Measurements from ENCODE around the gene C1orf167. TPM values are rescaled to one million over a fixed set of nuclear protein-coding genes. Genes with fewer than 3 reads are reported as not detected.

Gene C1orf167
- total RNA-seq, 3 donors from 2014 or later, result 0.60 TPM; not detected in 2

- Histone ChIP-seq H3K36me3 (ENCODE audit: low read depth) (no peaks in the 10 kb centered on the region), H3K4me1 (ENCODE audit: low read depth) (peaks cover 5% of the 10 kb centered on the region)
- no peak for ATAC-seq
Observed at GRCh38 chr1:11725616-11726015, 36.4 kb upstream of the C1orf167 start.

GRCh38 chr1:11727119-11727518 lies 34.9 kb upstream of the C1orf167 start:
- TF ChIP-seq, protein P1, sequence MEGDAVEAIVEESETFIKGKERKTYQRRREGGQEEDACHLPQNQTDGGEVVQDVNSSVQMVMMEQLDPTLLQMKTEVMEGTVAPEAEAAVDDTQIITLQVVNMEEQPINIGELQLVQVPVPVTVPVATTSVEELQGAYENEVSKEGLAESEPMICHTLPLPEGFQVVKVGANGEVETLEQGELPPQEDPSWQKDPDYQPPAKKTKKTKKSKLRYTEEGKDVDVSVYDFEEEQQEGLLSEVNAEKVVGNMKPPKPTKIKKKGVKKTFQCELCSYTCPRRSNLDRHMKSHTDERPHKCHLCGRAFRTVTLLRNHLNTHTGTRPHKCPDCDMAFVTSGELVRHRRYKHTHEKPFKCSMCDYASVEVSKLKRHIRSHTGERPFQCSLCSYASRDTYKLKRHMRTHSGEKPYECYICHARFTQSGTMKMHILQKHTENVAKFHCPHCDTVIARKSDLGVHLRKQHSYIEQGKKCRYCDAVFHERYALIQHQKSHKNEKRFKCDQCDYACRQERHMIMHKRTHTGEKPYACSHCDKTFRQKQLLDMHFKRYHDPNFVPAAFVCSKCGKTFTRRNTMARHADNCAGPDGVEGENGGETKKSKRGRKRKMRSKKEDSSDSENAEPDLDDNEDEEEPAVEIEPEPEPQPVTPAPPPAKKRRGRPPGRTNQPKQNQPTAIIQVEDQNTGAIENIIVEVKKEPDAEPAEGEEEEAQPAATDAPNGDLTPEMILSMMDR (IDR thresholded peaks at IDR 0.05), result no peak
- H3K9me3 ChIP-seq, result no peaks in the 10 kb centered on the region
- DNase-seq (no peak), ATAC-seq (no peak)
- H3K36me3 ChIP-seq (ENCODE audit: low read depth), result no peaks in the 10 kb centered on the region
- intact Hi-C loops (cut with DNase I, micrococcal nuclease), result loop anchor here in 1 of 2 donors (10.0 kb wide), 1 partner anchor 72 kb away; the partner anchor contains the start of genes FBXO2 and FBXO44
- H3K4me1 ChIP-seq (ENCODE audit: low read depth), result peaks cover 12% of the 10 kb centered on the region
- no peak overlapping the region for H3K4me3 ChIP-seq

More at GRCh38 chr1:11725616-11726015, 36.4 kb upstream of the C1orf167 start:
- TF ChIP-seq, protein P1 (IDR thresholded peaks at IDR 0.05), result no peak
- no peaks in the 10 kb centered on the region for H3K9me3 ChIP-seq
- no peak for DNase-seq
- intact Hi-C loops (cut with DNase I, micrococcal nuclease), result loop anchor here in 1 of 2 donors (10.0 kb wide), 1 partner anchor 71 kb away; the partner anchor contains the start of genes FBXO2 and FBXO44
- no peak overlapping the region for H3K4me3 ChIP-seq

DNA sequence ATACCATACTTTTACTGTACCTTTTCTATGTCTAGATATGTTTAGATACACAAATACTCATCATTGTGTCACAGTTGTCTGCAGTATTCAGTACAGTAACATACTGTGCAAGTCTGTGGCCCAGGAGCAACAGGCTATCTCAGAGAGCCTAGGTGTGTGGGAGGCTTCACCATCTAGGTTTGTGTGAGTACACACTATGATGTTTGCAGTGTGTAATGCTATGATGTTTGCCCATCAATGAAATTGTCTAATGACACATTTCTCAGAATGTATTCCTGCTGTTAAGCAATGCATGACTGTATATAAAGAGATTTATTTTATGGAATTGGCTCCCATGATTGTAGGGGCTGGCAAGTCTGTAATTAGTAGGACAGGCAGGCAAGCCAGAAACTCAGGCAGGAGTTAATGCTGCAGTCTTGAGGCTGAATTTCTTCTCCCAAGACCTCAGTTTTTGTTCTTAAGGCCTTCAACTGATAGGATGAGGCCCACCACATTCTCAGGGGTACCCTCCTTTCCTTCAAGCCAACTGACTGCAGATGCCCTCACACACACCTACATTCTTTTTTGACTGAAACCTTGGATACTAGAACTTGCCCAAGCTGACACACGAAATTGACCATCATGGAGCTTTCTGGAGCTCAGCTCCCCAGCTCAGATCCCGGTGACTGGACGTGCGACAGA lies 33.7 kb upstream of the C1orf167 start:
- intact Hi-C loops (cut with DNase I, micrococcal nuclease), result loop anchor here in 1 of 2 donors (10.0 kb wide), 1 partner anchor 73 kb away; the partner anchor contains the start of genes FBXO2 and FBXO44
- H3K4me3 ChIP-seq, result no peak overlapping the region
- TF ChIP-seq, protein P1 (IDR thresholded peaks at IDR 0.05), result no peak
- no peaks in the 10 kb centered on the region for H3K9me3 ChIP-seq
- no peaks in the 10 kb centered on the region for H3K36me3 ChIP-seq (ENCODE audit: low read depth)
- H3K4me1 ChIP-seq (ENCODE audit: low read depth), result peaks cover 18% of the 10 kb centered on the region
- DNase-seq, result no peak
- no peak for ATAC-seq

GRCh38 chr1:11729155-11729497 lies 32.9 kb upstream of the C1orf167 start:
- ATAC-seq (no peak), DNase-seq (no peak)
- TF ChIP-seq, protein P1 (IDR thresholded peaks at IDR 0.05), result no peak
- Histone ChIP-seq H3K4me3 (no peak overlapping the region), H3K4me1 (ENCODE audit: low read depth) (peaks cover 18% of the 10 kb centered on the region), H3K9me3 (no peaks in the 10 kb centered on the region), H3K36me3 (ENCODE audit: low read depth) (no peaks in the 10 kb centered on the region)
- intact Hi-C loops (cut with DNase I, micrococcal nuclease), result loop anchor here in 1 of 2 donors (10.0 kb wide), 1 partner anchor 74 kb away; the partner anchor contains the start of genes FBXO2 and FBXO44

DNA sequence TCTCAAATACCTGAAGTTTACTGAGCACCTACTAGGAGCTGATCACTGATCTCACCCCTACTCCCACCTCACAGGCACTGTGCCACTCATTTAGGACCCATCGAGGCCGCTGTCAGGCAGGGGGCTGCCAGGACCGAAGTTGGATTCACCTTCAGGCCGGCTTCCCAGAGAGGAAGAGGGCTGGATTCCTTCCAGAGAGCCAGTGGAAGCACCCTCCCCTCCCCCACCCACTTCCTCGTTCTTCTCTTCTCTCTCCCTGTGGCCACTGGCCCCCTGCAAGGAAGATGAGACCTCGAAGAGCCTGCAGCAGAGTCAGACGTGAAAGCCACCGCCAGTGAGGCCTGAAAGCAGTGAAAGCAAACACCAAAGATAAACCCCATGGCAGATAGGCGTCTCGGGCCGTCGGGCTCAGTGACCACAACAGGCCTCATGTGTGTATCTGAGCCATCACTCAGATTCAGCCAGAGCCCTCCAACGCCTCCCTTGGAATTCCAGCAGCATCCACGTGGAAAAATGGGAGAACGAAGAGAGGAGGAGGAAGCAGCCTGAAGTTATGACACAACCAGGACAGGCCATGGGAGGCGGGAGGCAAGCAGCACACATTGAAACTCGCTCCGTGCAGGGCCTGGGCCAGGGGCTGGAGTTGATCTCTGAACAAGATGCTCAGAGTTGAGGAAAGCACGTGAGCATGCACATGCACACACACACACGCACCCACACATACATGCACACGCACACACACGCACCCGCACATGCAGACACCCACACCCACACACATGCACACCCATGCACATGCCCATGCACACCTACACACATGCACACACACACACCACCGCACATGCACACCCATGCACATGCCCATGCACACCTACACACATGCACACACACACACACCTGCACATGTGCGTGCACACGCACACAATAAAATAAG lies 32.2 kb upstream of the C1orf167 start:
- peak; percentile 14 for ATAC-seq
- peak in 2 of 3 donors; percentile 41 to 58 for DNase-seq
- intact Hi-C loops (cut with DNase I, micrococcal nuclease), result loop anchor here in 1 of 2 donors (10.0 kb wide), 1 partner anchor 75 kb away; the partner anchor contains the start of genes FBXO2 and FBXO44
- H3K36me3 ChIP-seq (ENCODE audit: low read depth), result no peaks in the 10 kb centered on the region
- peaks cover 18% of the 10 kb centered on the region for H3K4me1 ChIP-seq (ENCODE audit: low read depth)
- H3K9me3 ChIP-seq, result no peaks in the 10 kb centered on the region
- no peak overlapping the region for H3K4me3 ChIP-seq
- TF ChIP-seq, protein P1 (IDR thresholded peaks at IDR 0.05), result no peak
